Ectodermal cell (in vitro differentiated cells): ENCODE measurements around the gene NTSR1.

Source experiments
- H3K27ac ChIP-seq: 2 replicates; pipeline ENCODE4 v1.7.0; 2013; ENCODE audit warnings: mild to moderate bottlenecking, low read depth, low read length; ENCODE audit not compliant: insufficient read depth, poor library complexity, severe bottlenecking
- H3K27me3 ChIP-seq: 2 replicates; pipeline ENCODE4 v1.7.0; 2013; ENCODE audit warnings: mild to moderate bottlenecking, low read length; ENCODE audit not compliant: insufficient read depth, control insufficient read depth, poor library complexity, severe bottlenecking
- H3K36me3 ChIP-seq: one replicate; pipeline ENCODE4 v1.7.0; 2013; ENCODE audit warnings: low read length; ENCODE audit not compliant: control insufficient read depth, insufficient read depth
- H3K4me1 ChIP-seq: one replicate; pipeline ENCODE4 v1.7.0; 2013; ENCODE audit warnings: low read length; ENCODE audit not compliant: control insufficient read depth, insufficient read depth
- H3K4me3 ChIP-seq: 2 replicates; pipeline ENCODE4 v1.7.0; 2013; ENCODE audit warnings: low read depth, low read length, control low read depth; ENCODE audit not compliant: insufficient read depth
- H3K9me3 ChIP-seq: 2 replicates; pipeline ENCODE4 v1.7.0; 2013; ENCODE audit warnings: mild to moderate bottlenecking, low read length, moderate library complexity; ENCODE audit not compliant: control insufficient read depth
- WGBS, 2 experiments: methylation state at CpG; one replicate each; pipeline ENCODE4 v1.1.7; 2013; ENCODE audit warnings: missing lambda C conversion rate in 2 of 2; 5-methylcytosine and 5-hydroxymethylcytosine counted together

Gene NTSR1

DNA sequence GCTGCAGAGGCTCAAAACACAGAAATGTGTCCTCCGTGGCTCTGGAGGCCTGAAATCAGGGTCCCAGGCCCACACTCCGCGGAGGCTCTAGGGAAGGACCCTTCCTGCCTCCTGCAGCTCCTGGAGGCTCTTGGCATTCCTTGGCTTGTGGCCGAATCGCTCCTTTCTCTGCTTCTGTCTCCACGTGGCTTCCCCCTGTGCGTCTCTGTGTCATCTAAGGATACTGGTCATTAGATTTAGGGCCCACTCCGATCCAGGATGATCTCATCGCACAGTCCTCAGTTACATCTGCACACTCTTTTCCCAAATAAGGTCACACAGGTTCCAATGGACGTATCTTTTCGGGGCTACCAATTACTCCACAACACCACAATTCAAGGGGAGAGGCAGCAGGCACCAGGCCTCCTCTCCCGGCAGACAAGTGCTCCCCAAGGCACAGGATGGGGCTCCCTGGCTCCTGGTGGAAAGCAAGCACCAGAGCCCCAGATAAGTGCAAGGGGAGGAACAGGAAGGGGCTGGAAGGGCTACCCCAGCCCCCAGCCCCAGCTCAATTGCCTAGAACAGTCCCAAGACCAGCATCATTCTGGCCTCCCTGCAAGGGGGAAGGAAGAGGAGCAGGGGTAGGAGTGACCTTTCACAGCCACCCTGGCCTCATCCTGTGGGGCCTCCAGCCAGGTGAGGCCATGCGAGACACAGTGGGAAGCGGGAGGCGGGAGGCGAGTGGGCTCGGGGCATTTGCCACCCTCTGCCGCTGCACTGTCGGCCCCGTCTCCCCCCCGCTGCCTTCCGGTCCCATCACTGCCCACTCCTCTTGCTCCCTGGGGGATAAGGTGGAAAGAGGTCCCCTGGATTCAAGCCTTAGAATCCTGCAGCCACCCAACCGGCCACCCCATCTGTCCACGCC is 16.3 kb downstream of the NTSR1 start:
- Histone ChIP-seq H3K27me3 (no peaks in the 10 kb centered on the region), H3K27ac (no peak overlapping the region), H3K9me3 (peaks cover 7% of the 10 kb centered on the region), H3K4me1 (no peaks in the 10 kb centered on the region), H3K4me3 (no peak overlapping the region), H3K36me3 (no peaks in the 10 kb centered on the region)
- 85 to 87% methylated on average over 24 of the region's 24 CpGs for WGBS, 2 experiments

DNA sequence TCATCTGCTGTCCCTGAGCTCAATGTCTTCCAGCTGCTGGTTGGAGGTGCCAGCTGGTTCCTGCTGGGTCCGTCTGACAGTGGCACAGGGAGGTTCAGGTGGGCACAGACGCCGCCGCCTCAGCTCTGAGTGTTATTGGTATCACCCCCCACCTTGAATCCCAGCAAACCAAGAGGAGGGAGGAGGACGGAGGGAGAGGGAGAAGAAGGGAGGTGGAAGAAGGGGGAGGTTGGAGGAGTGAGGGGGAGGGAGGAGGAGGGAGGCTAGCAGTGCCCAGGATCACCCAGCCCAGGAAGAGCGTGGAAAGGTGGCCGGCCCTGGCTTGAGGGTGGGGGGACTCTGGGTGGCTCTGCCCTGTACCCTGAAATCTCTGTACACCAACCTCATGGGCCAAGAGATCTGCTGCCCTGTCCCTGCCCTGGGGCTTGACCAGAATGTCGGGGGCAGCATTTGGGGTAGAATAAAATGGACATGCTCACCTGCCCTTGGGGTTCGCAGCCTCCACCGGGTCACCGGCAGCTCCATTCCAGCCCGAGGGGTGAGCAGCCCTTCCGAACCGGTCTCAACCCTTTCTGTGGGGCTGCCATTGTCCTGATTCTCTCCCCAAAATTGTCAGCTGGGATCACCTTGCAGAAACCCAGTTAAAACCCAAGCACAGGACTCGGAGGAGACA is 17.1 kb downstream of the NTSR1 start:
- Histone ChIP-seq H3K4me3 (no peak overlapping the region), H3K27me3 (no peaks in the 10 kb centered on the region), H3K36me3 (no peaks in the 10 kb centered on the region), H3K4me1 (no peaks in the 10 kb centered on the region), H3K9me3 (peaks cover 7% of the 10 kb centered on the region), H3K27ac (no peak overlapping the region)
- 93% methylated on average over 15 of the region's 15 CpGs for WGBS, 2 experiments

DNA sequence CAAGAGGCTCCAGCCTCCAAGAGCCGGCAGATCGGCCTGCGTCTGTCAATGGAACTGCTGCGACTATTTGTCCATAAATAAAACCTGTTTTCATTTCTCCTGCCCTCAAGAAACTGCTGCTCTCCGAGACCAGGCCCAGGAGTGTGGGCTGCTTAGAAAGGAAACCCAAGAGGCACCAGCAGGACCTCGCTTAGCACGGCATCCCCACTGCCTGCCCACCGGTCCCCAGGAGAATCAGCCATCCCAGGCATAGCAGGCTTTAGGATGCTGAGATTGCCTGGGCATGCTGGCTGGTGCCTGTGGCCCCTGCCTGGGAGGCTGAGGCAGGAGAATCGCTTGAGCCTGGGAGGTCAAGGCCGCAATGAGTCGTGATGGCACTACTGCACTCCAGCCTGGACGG is 17.6 kb downstream of the NTSR1 start:
- 84 to 87% methylated on average over 12 of the region's 12 CpGs for WGBS, 2 experiments
- Histone ChIP-seq H3K27me3 (no peaks in the 10 kb centered on the region), H3K36me3 (no peaks in the 10 kb centered on the region), H3K4me3 (no peak overlapping the region), H3K9me3 (peaks cover 4% of the 10 kb centered on the region), H3K4me1 (no peaks in the 10 kb centered on the region), H3K27ac (no peak overlapping the region)

DNA sequence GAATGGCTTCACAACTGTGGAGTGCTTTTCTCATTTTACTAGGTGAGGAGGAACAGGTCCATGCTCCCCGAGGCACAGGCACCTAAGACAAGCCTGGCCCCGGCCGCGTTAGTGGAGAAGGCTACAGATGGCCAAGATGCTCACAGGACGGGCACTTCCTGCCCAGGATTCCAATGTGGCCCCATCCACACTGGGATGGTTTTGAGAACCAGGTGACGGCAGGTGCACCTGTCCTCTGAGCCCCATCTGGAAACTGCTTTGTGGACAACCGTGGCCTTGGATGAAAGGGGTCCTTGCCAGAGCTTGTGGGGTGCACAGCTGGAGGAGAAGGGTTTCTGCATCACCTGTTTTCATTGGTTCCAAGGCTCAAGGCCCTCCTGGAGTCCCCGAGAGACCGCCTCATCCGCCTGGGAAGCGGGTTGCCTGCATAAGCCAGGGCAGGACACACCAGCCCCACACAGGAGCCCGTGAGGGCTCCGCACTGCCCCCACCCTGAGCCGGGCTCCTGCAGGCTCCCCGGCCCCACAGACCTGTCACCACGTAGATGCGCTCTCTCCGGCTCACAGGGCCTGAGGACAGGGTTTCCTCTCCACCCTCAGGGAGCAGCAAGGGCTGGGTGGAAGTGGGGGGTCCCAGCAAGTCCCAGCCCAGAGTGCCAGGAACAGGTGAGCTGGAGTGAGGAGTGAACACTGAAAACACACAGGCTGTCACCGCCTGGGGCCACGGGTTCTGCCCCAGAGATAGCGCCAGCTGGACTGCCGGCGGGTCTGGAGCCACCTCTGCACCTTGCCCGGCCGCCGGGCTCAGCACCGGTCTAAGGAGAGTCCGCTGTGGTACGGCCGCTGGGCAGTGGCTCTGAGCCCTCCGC is 18.3 kb downstream of the NTSR1 start:
- Histone ChIP-seq H3K27ac (no peak overlapping the region), H3K36me3 (no peaks in the 10 kb centered on the region), H3K27me3 (no peaks in the 10 kb centered on the region), H3K9me3 (no peaks in the 10 kb centered on the region), H3K4me3 (no peak overlapping the region), H3K4me1 (no peaks in the 10 kb centered on the region)
- 93% methylated on average over 31 of the region's 31 CpGs for WGBS, 2 experiments

DNA sequence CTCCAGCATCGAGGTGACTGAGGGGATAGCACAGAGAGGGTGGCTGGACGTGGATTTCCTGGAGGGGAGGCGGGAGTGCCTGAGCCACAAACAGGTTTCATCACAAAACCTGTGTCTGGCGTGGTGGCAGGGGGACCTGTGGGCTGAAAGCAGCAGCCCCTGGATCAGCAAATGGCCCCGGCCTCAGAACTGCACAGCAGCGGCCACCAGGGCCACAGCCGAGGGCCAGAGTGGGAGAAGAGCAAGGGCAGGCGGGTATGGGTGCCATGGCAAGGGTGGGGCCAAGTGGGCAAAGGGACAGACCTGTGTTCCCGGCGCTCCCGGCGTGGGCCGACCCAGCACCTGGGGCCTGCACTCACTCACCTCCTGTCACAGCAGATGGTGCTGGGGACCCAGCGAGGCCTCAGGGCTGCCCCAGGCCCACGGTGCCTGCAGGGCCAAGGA is 19.0 kb downstream of the NTSR1 start:
- Histone ChIP-seq H3K36me3 (no peaks in the 10 kb centered on the region), H3K4me3 (no peak overlapping the region), H3K4me1 (no peaks in the 10 kb centered on the region), H3K27me3 (no peaks in the 10 kb centered on the region), H3K9me3 (no peaks in the 10 kb centered on the region), H3K27ac (no peak overlapping the region)
- 91 to 92% methylated on average over 15 of the region's 15 CpGs for WGBS, 2 experiments

DNA sequence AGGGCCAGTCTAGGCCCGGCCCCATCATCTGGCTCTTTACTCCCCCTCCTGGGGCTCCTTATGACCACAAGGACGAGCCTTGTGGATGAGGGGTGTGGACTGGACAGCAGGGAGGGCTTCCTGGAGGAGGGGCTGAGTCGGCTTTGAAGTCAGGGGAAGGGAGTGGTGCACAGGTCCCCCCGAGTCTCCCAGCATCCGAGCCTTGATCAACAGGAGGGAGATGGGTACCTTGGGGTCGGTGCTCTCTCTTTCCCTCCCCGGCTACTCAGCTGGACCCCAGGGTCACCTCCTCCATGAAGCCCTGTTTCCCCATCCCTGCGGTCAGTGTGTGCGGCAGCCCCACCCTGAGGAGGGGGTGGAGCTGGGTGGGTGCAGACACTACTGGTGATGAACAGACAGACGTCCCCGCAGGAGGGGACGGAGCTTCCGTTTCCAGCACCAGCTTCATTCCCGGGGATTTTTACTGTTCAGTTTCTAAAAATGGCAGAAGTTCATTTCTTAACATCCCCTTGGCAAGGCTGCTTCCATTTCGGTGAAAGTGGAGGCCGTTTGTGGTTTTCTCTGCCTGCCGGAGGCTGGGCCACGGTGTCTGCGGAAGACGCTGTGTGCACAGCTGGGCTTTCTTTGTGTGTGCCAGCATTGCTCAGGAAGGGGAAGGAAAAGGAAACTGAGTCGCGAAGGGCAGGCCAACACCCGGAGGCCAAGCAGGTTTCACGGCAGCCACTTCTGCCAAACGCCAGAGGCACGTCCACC is 19.6 kb downstream of the NTSR1 start:
- Histone ChIP-seq H3K36me3 (no peaks in the 10 kb centered on the region), H3K27me3 (peaks cover under 1% of the 10 kb centered on the region), H3K4me3 (no peak overlapping the region), H3K27ac (no peak overlapping the region), H3K9me3 (no peaks in the 10 kb centered on the region), H3K4me1 (no peaks in the 10 kb centered on the region)
- whole genome bisulfite sequencing, 2 experiments: 87 to 88% methylated on average over 26 of the region's 26 CpGs

DNA sequence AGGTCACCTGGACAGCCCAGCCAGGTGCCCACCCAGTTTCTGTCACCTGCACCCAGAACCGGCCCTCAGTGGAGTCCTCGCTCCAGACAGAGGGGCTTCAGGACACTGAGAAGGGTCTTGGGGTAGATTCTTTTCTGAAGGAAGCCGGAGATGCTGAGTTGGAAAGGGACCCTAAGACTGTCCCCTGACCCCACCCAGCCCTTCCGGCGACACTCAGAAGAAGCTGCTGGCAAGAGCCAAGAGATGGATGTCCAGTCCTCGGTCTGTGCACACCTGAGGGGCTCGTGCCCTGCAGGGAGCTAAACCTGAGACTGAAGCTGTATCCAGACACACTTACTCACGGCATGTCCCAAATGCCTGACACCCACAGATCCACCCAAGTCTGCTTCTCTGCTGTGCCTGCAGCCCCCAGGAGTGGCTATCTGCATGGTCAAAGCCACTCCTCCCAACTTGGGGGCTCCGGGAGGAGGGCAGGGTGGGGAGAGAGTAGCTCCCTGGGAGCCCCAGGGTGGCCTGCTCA is 20.2 kb downstream of the NTSR1 start:
- Histone ChIP-seq H3K4me1 (no peaks in the 10 kb centered on the region), H3K27me3 (peaks cover 6% of the 10 kb centered on the region), H3K36me3 (no peaks in the 10 kb centered on the region), H3K9me3 (no peaks in the 10 kb centered on the region), H3K27ac (no peak overlapping the region), H3K4me3 (no peak overlapping the region)
- 87 to 89% methylated on average over 9 of the region's 9 CpGs for WGBS, 2 experiments

DNA sequence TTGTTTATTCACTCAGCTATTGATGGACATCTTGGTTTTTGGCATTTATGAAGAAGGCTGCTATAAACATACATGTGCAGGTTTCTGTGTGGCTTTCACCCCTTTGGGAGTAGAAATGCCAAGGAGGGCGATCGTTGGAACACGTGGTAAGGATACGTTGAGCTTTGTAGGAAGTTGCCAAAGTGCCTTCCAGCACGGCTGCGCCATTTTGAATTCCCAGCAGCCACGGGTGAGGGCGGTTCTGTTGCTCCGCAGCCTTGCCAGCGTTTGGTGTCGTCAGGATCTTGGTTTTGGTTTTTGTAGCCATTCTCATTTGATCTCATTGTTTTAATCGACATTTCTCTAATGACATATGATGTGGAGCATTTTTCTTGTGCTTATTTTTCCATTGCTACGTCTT is 21.8 kb downstream of the NTSR1 start:
- H3K4me1 ChIP-seq: no peaks in the 10 kb centered on the region
- H3K4me3 ChIP-seq: no peak overlapping the region
- 94% methylated on average over 13 of the region's 13 CpGs for WGBS, 2 experiments
- H3K27ac ChIP-seq: no peak overlapping the region
- H3K9me3 ChIP-seq: no peaks in the 10 kb centered on the region
- H3K27me3 ChIP-seq: peaks cover 6% of the 10 kb centered on the region
- no peaks in the 10 kb centered on the region for H3K36me3 ChIP-seq

DNA sequence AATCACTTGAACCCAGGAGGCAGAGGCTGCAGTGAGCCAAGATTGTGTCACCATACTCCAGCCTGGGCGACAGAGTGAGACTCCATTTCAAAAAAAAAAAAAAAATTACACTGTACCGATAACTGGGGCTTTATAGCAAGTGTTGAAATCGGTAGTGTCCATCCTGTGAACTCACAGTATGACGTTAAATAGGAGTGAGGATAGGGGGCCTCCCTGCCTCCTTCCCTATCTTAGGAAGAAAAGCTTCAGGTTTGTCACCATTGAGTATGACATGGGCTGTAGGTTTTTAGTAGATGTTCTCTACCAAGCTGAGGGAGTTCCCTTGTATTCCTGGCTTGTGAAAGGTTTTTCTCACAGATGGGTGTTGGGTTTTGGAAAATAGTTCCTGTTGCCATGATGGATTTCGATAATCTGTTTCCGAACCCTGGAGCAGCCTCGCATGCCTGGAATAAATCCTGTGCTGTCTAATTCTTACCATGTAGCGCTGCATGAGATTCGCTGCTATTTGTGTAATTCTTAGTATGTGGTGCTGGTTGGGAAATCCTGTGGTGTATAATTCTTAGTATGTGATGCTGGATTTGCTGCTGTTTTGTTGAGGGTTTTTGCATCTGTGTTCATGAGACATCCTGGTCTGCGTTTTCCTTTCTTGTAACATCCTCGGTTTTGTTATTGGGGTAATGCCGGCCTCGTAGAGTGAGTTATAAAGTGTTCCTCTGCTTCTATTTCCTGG is 23.6 kb downstream of the NTSR1 start:
- H3K27ac ChIP-seq: no peak overlapping the region
- 89 to 96% methylated on average over 13 of the region's 13 CpGs for WGBS, 2 experiments

More for the DNA sequence above, 23.6 kb downstream of the NTSR1 start:
- no peak overlapping the region for H3K4me3 ChIP-seq
- no peaks in the 10 kb centered on the region for H3K4me1 ChIP-seq
- peaks cover 6% of the 10 kb centered on the region for H3K27me3 ChIP-seq
- H3K9me3 ChIP-seq: no peaks in the 10 kb centered on the region
- no peaks in the 10 kb centered on the region for H3K36me3 ChIP-seq
